B cell (primary cell): ENCODE measurements around the gene HNRNPH1. TPM values are rescaled to one million over a fixed set of nuclear protein-coding genes. Genes with fewer than 3 reads are reported as not detected.

Source experiments
- ATAC-seq: fragments of 200-7000 bp; cut with Tn5 transposase; one replicate; pipeline ENCODE4 v1.10.0; 2021; ENCODE audit warnings: low read depth, mild to moderate bottlenecking, moderate number of reproducible peaks, moderate library complexity
- CTCF ChIA-PET: fragments of 350-600 bp; sonication (Branson Sonifier 250); formaldehyde crosslinking; loops from one replicate; lab custom pipeline; 2021; ENCODE audit warnings: antibody characterized with exemption, inconsistent platforms; lab: Charles Lee
- POLR2A ChIA-PET: fragments of 350-600 bp; sonication (Branson Sonifier 250); formaldehyde crosslinking; loops from one replicate; lab custom pipeline; 2021; ENCODE audit warnings: antibody characterized with exemption; lab: Charles Lee
- DNase-seq: peaks from one replicate; pipeline ENCODE4 v3.0.0; 2013
- H2AFZ ChIP-seq: 2 replicates; pipeline ENCODE4 v1.6.1; 2012; ENCODE audit warnings: mild to moderate bottlenecking, low read depth, low read length; ENCODE audit not compliant: insufficient read depth, poor library complexity, severe bottlenecking
- H3K27ac ChIP-seq, 2 donors: 1 replicate in 1 of 2; 2 replicates in 1 of 2; pipeline ENCODE4 v1.5.1; 2012 to 2013; ENCODE audit warnings: low read length in 2 of 2, mild to moderate bottlenecking in 2 of 2, moderate library complexity in 1 of 2
- H3K27me3 ChIP-seq, 4 experiments: fragments of 200-600 bp in 1 of 4; sonication (generic) in 1 of 4; replicated peaks in 1 of 4; 1 replicate in 2 of 4; 2 replicates in 2 of 4; pipeline versions ENCODE4 v1.6.1 to v1.7.0; 2013 to 2016; ENCODE audit warnings: low read length in 3 of 4, mild to moderate bottlenecking in 2 of 4, mixed read lengths in 1 of 4, moderate library complexity in 1 of 4; ENCODE audit not compliant: insufficient read depth in 4 of 4, control insufficient read depth in 3 of 4; ENCODE audit errors: control extremely low read depth in 1 of 4
- H3K36me3 ChIP-seq, 2 experiments: replicated peaks in 1 of 2; 1 replicate in 1 of 2; 2 replicates in 1 of 2; pipeline versions ENCODE4 v1.6.1 to v1.7.1; 2013; ENCODE audit warnings: low read length in 1 of 2; ENCODE audit not compliant: insufficient read depth in 2 of 2, control insufficient read depth in 1 of 2; ENCODE audit errors: control extremely low read depth in 1 of 2, extremely low read depth in 1 of 2
- H3K4me1 ChIP-seq, 2 donors: fragments of 200-600 bp in 1 of 2; sonication (generic) in 1 of 2; 1 replicate in 1 of 2; 2 replicates in 1 of 2; pipeline versions ENCODE4 v1.5.1 to v1.6.1; 2013 to 2017; ENCODE audit warnings: low read length in 2 of 2; ENCODE audit not compliant: control insufficient read depth in 2 of 2, insufficient read depth in 2 of 2
- H3K4me2 ChIP-seq: replicated peaks from 2 replicates; pipeline ENCODE3; 2012; ENCODE audit warnings: mild to moderate bottlenecking, low read depth, low read length; ENCODE audit not compliant: poor library complexity, severe bottlenecking
- H3K4me3 ChIP-seq, 5 experiments: fragments of 200-600 bp in 1 of 5; sonication (generic) in 1 of 5; 1 replicate in 3 of 5; 2 replicates in 2 of 5; pipeline versions ENCODE4 v1.5.1 to v1.7.0; 2011 to 2016; ENCODE audit warnings: low read length in 4 of 5, mild to moderate bottlenecking in 4 of 5, low read depth in 2 of 5, control low read depth in 1 of 5, moderate library complexity in 1 of 5; ENCODE audit not compliant: insufficient read depth in 1 of 5; ENCODE audit errors: control extremely low read depth in 1 of 5, extremely low read depth in 1 of 5
- H3K79me2 ChIP-seq: fragments of 200-600 bp; sonication (generic); one replicate; pipeline ENCODE4 v1.6.0; 2016; ENCODE audit warnings: low read length; ENCODE audit not compliant: control insufficient read depth, insufficient read depth
- H3K9ac ChIP-seq: fragments of 200-600 bp; sonication (generic); 2 replicates; pipeline ENCODE4 v1.6.1; 2017; ENCODE audit warnings: mild to moderate bottlenecking, low read length, moderate library complexity
- H3K9me3 ChIP-seq, 3 donors: one replicate each; pipeline versions ENCODE4 v1.6.1 to v1.7.1; 2013; ENCODE audit warnings: low read length in 2 of 3; ENCODE audit not compliant: control insufficient read depth in 2 of 3, insufficient read depth in 1 of 3; ENCODE audit errors: control extremely low read depth in 1 of 3
- H4K20me1 ChIP-seq: 2 replicates; pipeline ENCODE4 v1.6.0; 2012; ENCODE audit warnings: mild to moderate bottlenecking, low read length; ENCODE audit not compliant: insufficient read depth, control insufficient read depth, poor library complexity, severe bottlenecking
- H3K27ac Mint-ChIP-seq: one replicate; pipeline ENCODE4 v1.8.0; 2021; ENCODE audit warnings: mixed read lengths
- H3K27me3 Mint-ChIP-seq: one replicate; pipeline ENCODE4 v1.8.0; 2021; ENCODE audit warnings: mixed read lengths
- H3K4me1 Mint-ChIP-seq: one replicate; pipeline ENCODE4 v1.8.0; 2021; ENCODE audit warnings: mixed read lengths
- H3K4me3 Mint-ChIP-seq: one replicate; pipeline ENCODE4 v1.8.0; 2021; ENCODE audit warnings: mixed read lengths
- H3K9me3 Mint-ChIP-seq: one replicate; pipeline ENCODE4 v1.8.0; 2022; ENCODE audit warnings: mixed read lengths; ENCODE audit not compliant: insufficient read depth
- EZH2 ChIP-seq: IDR thresholded peaks from 2 replicates; pipeline ENCODE4 v1.6.1; 2012; ENCODE audit warnings: borderline replicate concordance, low read depth, mild to moderate bottlenecking, moderate library complexity, low read length; ENCODE audit not compliant: insufficient read depth, poor library complexity, severe bottlenecking
- WGBS: methylation state at CpG from one replicate; pipeline ENCODE4 v1.1.5; 2013; ENCODE audit warnings: missing lambda C conversion rate; ENCODE audit not compliant: insufficient coverage; 5-methylcytosine and 5-hydroxymethylcytosine counted together
- intact Hi-C: fragments of 100-400 bp; cut with micrococcal nuclease; formaldehyde crosslinking; loops from one replicate; pipeline ENCODE4 v1.10.0; 2022
- polyA plus RNA-seq: library from polyadenylated mRNA; depleted of rRNA; stranded (reverse); fragments of >200 nt; gene quantifications from 2 replicates; pipeline ENCODE4 v1.2.3, GENCODE V29; 2012
- total RNA-seq, 2 donors: library from RNA; stranded (reverse); fragments of 120-200 nt in 1 of 2; gene quantifications; 1 replicate in 1 of 2; 2 replicates in 1 of 2; pipeline versions ENCODE4 v1.2.3 to v1.2.4, GENCODE V29; 2013 to 2022
- TF ChIP-seq, protein P1 (sequence below): fragments of 200-600 bp; IDR thresholded peaks from one replicate; pipeline ENCODE4 v1.8.0; 2022; ENCODE audit warnings: antibody characterized with exemption, mild to moderate bottlenecking

The HNRNPH1 gene
- total and polyA plus RNA-seq, 2 donors (not counting 1 experiment from before 2014, with no cell fraction given): 471 to 1,412 TPM

DNA sequence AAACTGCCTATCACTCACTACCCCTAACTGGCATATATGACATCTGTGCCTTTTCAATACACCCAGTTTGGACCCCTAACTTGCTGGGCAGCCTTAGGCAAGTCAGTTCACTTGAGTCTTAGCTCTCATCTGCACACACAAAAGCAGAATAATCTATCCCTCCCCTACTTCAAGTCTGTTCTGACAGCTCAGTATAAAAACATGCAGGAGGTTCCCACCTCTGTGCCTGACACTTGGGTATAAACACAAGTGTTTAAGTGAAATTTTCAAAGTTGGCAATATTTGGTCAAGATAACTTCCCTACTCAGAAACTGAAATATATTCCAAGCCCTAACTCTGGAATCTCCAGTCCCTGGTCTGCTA, 12.6 kb downstream of the HNRNPH1 start:
- Histone ChIP-seq H3K4me1 (no peaks in the 10 kb centered on the region), H3K9ac (no peak overlapping the region), H3K27ac (no peak overlapping the region), H3K4me2 (no peak overlapping the region), H2AFZ (no peak overlapping the region), H3K36me3 (peaks cover 15 to 83% of the 10 kb centered on the region in 2 experiments), H3K79me2 (no peaks in the 10 kb centered on the region), H4K20me1 (peaks cover 58% of the 10 kb centered on the region), H3K27me3 (no peaks in the 10 kb centered on the region), H3K4me3 (no peak overlapping the region), H3K9me3 (no peaks in the 10 kb centered on the region)
- POLR2A ChIA-PET: interaction anchor here (1.8 kb wide), 1 partner anchor 9 kb away, joined by 5 read pairs; no protein-coding TSS in a partner anchor
- no peak for DNase-seq
- no peaks in the 10 kb centered on the region for H3K9me3 Mint-ChIP-seq
- no peaks in the 10 kb centered on the region for H3K27me3 Mint-ChIP-seq
- TF ChIP-seq EZH2: no peak
- TF ChIP-seq, protein P1, sequence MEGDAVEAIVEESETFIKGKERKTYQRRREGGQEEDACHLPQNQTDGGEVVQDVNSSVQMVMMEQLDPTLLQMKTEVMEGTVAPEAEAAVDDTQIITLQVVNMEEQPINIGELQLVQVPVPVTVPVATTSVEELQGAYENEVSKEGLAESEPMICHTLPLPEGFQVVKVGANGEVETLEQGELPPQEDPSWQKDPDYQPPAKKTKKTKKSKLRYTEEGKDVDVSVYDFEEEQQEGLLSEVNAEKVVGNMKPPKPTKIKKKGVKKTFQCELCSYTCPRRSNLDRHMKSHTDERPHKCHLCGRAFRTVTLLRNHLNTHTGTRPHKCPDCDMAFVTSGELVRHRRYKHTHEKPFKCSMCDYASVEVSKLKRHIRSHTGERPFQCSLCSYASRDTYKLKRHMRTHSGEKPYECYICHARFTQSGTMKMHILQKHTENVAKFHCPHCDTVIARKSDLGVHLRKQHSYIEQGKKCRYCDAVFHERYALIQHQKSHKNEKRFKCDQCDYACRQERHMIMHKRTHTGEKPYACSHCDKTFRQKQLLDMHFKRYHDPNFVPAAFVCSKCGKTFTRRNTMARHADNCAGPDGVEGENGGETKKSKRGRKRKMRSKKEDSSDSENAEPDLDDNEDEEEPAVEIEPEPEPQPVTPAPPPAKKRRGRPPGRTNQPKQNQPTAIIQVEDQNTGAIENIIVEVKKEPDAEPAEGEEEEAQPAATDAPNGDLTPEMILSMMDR: no peak
- no peak overlapping the region for H3K27ac Mint-ChIP-seq
- CTCF ChIA-PET: interaction anchor here (1.0 kb wide), 1 partner anchor 9 kb away, joined by 3 read pairs; no protein-coding TSS in a partner anchor
- H3K4me1 Mint-ChIP-seq: peaks cover 4% of the 10 kb centered on the region
- H3K4me3 Mint-ChIP-seq: no peak overlapping the region
- ATAC-seq: no peak
- intact Hi-C loops: no loop called here

DNA sequence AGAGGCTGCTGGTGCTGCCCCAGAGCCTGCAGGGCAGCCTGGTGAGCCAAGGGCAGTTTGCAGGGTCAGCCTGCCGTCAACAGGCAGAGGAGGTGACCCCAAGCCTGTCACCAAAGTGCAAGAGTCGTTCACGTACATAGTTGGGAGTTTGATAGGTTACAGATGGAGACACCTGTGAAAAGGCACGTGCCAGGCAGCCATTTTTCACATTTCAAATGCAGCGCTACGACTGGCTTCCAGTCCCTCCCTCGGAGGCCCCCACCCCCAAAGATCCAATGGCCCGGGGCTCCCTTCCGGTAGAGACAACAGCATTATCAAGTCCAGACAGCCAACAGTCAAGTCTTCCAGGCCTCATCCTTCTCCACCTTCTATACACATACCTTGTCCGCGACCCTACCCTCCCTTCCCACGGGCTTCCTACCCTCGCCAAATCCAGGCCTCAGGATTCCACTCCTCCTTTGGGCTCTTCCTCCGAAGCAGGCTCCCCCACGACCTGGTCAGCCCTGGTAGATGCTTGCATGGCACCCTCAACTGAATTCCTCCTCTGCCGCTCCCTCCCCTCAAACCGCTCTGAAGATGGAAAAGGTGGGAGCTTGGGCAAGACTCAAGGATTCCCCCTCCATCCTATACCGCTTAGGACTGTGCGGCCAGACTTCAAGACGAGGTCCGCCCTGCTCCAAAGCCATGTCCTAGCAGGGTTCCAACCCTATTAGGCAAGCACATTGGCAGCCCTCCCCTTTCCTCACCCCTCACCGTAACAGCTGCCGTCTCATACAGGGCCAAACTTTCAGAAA, 13.2 kb downstream of the HNRNPH1 start:
- Mint-ChIP-seq H3K4me3 (no peak overlapping the region), H3K27ac (peak overlapping the region; percentile 54), H3K9me3 (no peaks in the 10 kb centered on the region), H3K4me1 (peaks cover 4% of the 10 kb centered on the region), H3K27me3 (no peaks in the 10 kb centered on the region)
- CTCF ChIA-PET: no interaction called here
- intact Hi-C loops: no loop called here
- TF ChIP-seq, protein P1: no peak
- no peak for TF ChIP-seq EZH2
- no peaks in the 10 kb centered on the region for H3K4me1 ChIP-seq
- H3K4me2 ChIP-seq: no peak overlapping the region
- H3K79me2 ChIP-seq: no peaks in the 10 kb centered on the region
- H4K20me1 ChIP-seq: peaks cover 53% of the 10 kb centered on the region
- WGBS: 94% methylated on average over 21 of the region's 23 CpGs
- no peak overlapping the region for H3K27ac ChIP-seq
- H2AFZ ChIP-seq: no peak overlapping the region
- POLR2A ChIA-PET: interaction anchor here (1.8 kb wide), 1 partner anchor 10 kb away, joined by 5 read pairs; no protein-coding TSS in a partner anchor
- no peak overlapping the region for H3K9ac ChIP-seq
- H3K27me3 ChIP-seq: no peaks in the 10 kb centered on the region
- ATAC-seq (no peak), DNase-seq (no peak)
- H3K4me3 ChIP-seq: no peak overlapping the region
- no peaks in the 10 kb centered on the region for H3K9me3 ChIP-seq
- peaks cover 13 to 83% of the 10 kb centered on the region in 2 experiments for H3K36me3 ChIP-seq
